CD4-positive, alpha-beta T cell treated with Interleukin-21 for 1 hour (primary cell): ENCODE data around the gene NTN3.

ENCODE experiments used
- DNase-seq: peaks from one replicate; pipeline ENCODE4 v3.0.0-alpha.2; 2020

The NTN3 gene

GRCh38 chr16:2515180-2515851 is 44.2 kb downstream of the NTN3 start:
- DNase-seq = no peak

GRCh38 chr16:2516391-2517240 is 45.5 kb downstream of the NTN3 start:
- no peak for DNase-seq

GRCh38 chr16:2517954-2518605 is 47.0 kb downstream of the NTN3 start:
- DNase-seq = no peak

GRCh38 chr16:2518823-2519710 is 48.0 kb downstream of the NTN3 start:
- no peak for DNase-seq

- DNase-seq = no peak
Measured at GRCh38 chr16:2519711-2520080, 48.6 kb downstream of the NTN3 start.

- DNase-seq = peak; percentile 92
Measured at GRCh38 chr16:2520097-2520783, 49.1 kb downstream of the NTN3 start, which contains the start of gene AMDHD2. AMDHD2 (plus strand) TSS chr16:2520371; CDS start chr16:2520459, 88 bp downstream.

- peak; percentile 87 for DNase-seq
Measured at GRCh38 chr16:2520784-2521531, 49.9 kb downstream of the NTN3 start.
